Stimulated activated CD8-positive, alpha-beta memory T cell treated with anti-CD3 and anti-CD28 coated beads, Interleukin-15, amount 100 ng/mL, for 1 hour (primary cell): ENCODE data around the gene TP73.

ENCODE experiments used
- DNase-seq: peaks from one replicate; pipeline ENCODE4 v3.0.0-alpha.2; 2020; ENCODE audit warnings: low read depth

TP73 gene

GRCh38 chr1:3689138-3689750 lies 36.9 kb downstream of the TP73 start:
- DNase-seq: no peak

DNA sequence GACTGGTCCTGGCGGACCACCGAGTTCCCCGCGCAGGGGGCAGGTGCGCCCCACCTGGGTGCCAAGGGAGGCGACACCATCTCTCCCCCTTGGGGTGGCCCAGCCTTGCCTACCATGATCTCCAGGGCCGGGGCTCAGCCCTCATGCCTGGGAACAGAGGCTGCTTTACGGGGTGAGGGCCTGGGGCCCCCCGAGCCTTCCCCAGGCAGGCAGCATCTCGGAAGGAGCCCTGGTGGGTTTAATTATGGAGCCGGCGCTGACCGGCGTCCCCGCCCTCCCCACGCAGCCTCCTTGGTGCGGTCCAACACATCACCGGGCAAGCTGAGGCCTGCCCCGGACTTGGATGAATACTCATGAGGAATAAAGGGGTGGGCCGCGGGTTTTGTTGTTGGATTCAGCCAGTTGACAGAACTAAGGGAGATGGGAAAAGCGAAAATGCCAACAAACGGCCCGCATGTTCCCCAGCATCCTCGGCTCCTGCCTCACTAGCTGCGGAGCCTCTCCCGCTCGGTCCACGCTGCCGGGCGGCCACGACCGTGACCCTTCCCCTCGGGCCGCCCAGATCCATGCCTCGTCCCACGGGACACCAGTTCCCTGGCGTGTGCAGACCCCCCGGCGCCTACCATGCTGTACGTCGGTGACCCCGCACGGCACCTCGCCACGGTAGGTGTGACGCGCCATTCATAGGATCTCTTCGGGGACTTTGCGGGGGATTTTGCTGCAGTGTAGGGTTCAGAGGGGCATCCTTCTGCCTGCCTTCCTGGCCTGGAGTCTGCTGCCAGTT lies 38.2 kb downstream of the TP73 start:
- no peak for DNase-seq

DNA sequence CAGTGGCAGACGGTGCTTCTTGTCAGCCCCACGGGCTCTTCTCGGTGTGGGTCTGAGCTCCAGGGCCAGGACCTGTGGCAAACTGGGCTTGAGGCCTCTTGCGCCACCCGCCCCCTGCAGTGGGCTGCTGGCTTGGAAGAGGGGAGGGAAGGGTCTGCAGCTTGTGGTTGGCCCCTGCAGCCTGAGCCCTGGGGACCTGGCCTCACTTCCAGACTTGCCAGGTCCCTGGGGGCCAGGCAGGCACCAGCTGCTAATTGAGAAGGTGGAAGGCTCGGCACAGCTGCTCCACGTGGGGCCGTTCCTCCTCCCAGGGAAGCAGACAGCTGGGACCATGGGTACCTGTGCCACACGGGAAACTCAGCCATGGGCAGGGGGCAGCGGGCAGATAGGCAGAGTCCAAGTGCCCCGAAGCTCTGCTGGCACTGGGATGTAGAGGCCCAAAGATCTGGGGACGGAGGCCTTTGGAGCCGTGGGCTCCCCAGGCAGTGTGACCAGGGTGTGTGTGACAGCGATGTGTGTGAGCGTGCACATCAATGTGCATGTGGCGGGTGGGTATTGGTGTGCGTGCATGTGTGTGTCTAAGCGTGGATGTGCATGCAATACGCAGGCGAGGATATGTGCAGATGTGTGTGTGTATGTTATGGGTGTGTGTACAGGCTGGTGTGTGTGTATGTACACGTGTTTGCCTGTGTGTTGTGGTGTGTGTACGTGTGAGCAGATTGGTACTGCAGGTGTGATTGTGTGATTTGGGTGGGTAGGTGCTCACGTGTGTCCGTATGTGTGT lies 39.3 kb downstream of the TP73 start:
- DNase-seq: no peak

DNA sequence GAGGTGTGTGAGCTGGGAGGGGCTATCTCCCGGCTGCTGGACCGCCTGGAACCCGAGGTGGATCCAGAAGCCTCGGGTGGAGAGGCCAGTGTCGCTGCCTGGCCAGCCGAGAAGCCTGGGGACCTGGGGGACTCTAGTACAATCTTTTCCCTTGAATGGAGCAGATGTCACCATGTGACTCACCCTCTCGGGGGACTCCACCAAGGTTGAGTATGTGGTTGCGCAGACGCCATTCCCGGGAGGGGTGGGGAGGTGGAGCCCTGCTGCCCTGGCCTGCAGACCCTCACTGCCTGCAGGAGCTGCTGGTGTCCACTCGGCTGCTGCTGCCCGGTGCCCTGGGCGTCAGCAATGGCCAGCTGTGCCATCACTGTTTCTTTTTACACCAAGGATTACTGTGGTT lies 40.3 kb downstream of the TP73 start:
- DNase-seq: no peak

- DNase-seq: no peak
Measured at GRCh38 chr1:3693321-3693720, 41.0 kb downstream of the TP73 start.

DNA sequence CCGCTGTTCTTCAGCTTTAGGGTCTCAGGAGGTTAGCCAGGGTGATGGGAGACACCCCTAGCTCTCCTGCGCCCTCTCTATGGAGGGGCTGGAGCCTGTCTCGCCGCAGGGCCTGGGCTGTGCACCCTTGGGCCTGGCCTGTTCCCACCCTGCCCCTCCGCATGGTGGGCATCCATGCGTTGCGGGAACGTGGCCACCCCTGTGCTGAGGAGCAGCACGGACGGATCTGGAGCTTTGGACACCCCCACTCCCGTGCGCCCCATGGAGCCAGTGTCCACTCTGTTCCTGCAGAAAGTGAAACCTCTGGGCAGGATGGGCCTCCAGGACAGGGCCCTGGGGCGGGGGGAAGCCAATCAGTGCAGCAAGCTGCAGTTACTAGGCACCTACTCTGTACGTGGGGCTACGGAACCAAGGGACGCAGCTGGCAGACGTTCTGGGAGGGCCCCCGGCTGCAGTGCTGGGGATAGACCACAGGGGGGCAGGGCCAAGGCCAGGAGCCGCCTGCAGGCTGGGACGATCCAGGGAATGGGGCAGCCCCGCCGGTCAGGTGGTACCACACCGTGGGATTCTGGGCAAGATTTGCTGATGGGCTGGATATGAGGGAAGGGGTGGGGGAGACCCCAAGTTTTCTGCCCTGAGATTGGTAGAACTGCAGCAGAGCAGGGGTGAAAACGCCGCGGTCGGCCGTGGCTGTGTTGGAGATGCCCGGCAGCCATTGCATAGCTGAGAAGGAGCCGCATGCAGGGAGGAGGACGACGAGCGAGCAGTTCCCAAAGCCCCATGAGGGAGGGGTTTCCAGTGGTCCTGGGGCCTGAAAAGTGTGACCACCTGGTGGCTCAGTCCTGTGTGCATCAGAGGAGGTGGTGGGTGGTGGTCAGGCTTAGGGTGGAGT lies 43.3 kb downstream of the TP73 start:
- DNase-seq: no peak

DNA sequence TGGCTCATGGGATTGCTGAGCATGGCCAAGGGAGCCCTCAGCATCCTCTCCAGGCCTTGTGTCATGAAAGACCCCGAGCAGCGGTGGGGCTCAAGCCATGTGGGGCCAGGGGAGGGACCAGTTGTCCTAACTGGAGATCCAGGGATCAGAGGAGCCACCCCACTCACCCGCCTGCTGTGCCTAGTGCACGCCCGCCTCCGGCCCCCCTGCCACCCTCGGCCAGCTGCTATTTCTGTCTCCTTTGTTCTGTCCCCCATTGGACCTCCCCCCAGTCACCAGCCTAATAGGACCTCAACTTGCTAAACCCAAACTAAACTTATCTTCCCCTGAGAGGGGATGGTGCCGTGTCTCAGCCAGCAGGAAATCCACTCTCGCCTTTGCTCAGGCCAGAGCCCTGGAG lies 44.4 kb downstream of the TP73 start:
- no peak for DNase-seq

DNA sequence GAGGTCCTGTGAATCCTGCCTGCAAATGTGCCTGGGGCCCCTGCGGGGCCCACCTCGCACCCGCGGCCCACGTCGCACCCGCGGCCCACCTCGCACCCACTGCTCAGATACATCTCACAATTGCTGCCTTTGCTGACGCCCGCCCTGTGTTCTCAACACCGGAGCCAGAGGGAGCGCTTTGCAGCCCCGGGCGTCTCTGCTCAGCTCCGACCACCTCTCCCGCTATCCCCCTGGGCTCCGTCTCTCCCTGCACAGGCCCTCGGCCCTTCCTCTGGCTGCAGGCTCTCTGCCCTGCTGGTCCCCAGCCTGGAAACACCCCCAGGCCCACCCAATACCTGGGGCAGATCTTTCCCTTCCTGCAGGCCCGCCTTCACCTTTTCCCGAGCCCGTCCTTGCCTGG lies 44.8 kb downstream of the TP73 start:
- DNase-seq: no peak

GRCh38 chr1:3697810-3698209 lies 45.5 kb downstream of the TP73 start:
- no peak for DNase-seq

DNA sequence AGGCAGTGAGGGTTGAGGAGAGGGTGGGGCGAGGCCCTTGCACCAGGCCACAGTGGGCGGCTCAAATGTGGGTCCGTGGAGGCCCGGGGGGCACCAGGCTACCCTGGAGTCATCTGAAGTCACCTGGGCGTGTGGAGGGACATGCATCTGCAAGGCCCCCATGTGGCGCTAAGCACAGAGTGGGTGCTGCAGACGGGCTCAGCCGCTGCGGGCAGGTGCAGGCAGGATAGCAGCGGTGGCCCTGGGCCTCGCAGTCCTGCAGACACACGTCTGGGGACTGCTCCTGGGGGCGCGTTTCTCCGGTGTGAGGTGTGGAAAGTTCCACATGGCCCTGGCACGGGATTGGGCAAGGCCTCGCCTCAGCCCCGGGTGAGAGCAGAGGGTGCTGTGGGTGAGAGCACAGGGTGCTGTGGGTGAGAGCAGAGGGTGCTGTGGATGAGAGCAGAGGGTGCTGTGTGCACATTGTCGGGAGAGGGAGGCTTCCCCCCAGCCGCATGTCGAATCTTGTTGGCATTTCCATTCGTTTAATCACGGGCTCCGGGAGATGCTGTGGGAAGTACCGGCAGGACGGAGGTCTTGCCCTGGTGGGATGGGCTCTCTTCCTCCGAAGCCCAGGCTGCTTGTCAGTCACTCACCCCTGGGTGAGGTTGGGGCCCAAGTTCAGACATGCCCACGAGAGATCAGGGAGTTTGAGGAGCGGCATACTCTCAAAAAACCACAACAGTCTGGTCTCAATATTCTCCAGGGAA lies 46.5 kb downstream of the TP73 start:
- DNase-seq: no peak

GRCh38 chr1:3699596-3699995 lies 47.3 kb downstream of the TP73 start:
- DNase-seq: no peak

- no peak for DNase-seq
Measured at GRCh38 chr1:3700631-3701030, 48.3 kb downstream of the TP73 start.

DNA sequence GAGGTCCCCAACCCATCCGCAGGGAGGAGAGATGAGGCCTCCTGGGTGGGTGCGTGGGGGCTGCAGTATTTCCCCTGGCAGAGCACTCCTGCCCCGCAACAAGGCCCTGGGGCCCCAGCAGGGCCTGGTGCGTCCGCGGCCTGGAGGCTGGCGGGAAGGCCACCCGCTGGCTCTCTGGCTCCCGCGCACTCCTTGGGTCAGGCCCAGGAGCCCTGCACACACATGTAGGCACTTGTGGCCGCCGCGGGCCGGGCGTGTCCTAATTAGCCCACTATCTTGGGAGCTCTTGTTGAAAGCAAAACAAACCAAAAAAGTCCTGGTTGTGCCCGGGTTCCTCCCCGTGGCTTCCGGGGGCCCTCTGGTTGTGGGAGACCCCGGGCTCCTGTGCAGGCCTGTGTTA lies 50.2 kb downstream of the TP73 start:
- no peak for DNase-seq

- no peak for DNase-seq
Measured at GRCh38 chr1:3702990-3703728, 50.8 kb downstream of the TP73 start.

GRCh38 chr1:3703786-3704371 lies 51.6 kb downstream of the TP73 start:
- DNase-seq: no peak

DNA sequence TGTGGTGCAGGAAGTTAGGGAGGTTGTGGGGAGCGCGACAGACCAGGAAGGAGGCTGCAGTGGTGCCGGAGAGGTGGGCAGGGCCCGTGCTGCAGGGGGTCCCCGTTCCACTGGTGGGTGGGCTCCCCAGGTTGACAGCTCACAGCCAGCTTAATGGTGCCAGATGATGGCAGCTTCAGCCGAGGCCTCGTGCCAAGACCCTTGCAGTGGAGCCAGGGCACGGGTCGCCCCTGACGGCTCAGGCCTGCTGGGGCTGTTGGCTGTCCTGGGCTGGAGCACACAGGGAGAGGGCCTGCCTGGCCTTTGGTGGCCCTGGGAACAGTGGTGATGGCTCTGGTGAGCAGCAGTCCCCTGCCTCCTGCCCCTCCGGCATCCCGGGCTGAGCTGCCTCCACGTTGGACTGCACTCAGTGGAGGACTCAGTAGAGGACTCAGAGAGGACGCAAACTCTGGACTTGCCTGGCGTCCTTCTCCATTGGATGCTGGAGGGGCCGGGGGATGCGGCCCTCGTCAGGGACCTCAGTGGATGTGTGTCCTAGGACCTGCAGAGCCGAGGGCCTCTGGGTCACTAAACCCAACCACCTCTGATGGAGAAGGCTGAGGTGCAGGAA lies 53.1 kb downstream of the TP73 start:
- no peak for DNase-seq

- no peak for DNase-seq
Measured at GRCh38 chr1:3706651-3707297, 54.5 kb downstream of the TP73 start.

DNA sequence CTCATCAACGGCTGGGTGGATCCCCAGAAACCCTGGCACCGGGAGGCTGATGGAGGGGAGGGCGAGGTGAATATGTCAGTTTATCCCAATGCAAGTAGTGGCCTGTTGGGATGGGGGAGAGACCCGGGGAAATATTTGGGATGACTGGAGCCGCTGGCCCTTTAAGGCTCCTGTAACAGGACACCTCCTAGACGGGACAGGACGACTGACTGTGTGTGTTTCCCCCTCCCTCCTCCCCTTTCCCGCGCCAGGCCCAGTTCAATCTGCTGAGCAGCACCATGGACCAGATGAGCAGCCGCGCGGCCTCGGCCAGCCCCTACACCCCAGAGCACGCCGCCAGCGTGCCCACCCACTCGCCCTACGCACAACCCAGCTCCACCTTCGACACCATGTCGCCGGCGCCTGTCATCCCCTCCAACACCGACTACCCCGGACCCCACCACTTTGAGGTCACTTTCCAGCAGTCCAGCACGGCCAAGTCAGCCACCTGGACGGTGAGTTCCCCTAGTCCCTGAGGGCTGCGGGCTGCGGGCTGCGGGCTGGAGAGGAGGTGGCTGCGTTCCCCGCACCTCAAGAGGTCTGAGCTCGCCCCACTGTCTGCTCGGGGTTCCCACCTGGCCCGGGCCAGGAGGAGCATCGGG lies 55.1 kb downstream of the TP73 start:
- DNase-seq: no peak

- DNase-seq: no peak
Measured at GRCh38 chr1:3707939-3708328, 55.6 kb downstream of the TP73 start.
